ENCODE measurements around the gene EML4. TPM values are rescaled to one million over a fixed set of nuclear protein-coding genes. Genes with fewer than 3 reads are reported as not detected.
A peak's percentile ranks its signal among the peaks of the same experiment; 100 is the strongest.

Gene EML4
- total and polyA plus RNA-seq, 8 donors: 12.5 to 44.0 (median 33.2) TPM

- FAIRE-seq (no peak), DNase-seq (no peak), ATAC-seq (no peak)
- Histone ChIP-seq H3K9me3 (no peaks in the 10 kb centered on the region), H3K4me3 (no peak overlapping the region), H3K4me1 (peaks cover 9 to 35% (median 33%) of the 10 kb centered on the region in 3 donors), H3K36me3 (no peaks in the 10 kb centered on the region), H3K27me3 (no peaks in the 10 kb centered on the region), H3K27ac (no peak overlapping the region)
- TF ChIP-seq, protein P1, sequence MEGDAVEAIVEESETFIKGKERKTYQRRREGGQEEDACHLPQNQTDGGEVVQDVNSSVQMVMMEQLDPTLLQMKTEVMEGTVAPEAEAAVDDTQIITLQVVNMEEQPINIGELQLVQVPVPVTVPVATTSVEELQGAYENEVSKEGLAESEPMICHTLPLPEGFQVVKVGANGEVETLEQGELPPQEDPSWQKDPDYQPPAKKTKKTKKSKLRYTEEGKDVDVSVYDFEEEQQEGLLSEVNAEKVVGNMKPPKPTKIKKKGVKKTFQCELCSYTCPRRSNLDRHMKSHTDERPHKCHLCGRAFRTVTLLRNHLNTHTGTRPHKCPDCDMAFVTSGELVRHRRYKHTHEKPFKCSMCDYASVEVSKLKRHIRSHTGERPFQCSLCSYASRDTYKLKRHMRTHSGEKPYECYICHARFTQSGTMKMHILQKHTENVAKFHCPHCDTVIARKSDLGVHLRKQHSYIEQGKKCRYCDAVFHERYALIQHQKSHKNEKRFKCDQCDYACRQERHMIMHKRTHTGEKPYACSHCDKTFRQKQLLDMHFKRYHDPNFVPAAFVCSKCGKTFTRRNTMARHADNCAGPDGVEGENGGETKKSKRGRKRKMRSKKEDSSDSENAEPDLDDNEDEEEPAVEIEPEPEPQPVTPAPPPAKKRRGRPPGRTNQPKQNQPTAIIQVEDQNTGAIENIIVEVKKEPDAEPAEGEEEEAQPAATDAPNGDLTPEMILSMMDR (IDR thresholded peaks at IDR 0.05): no peak
- intact Hi-C loops (cut with DNase I): no loop called here
These were observed 11.1 kb downstream of the EML4 start for GRCh38 chr2:42180300-42180699.

DNA sequence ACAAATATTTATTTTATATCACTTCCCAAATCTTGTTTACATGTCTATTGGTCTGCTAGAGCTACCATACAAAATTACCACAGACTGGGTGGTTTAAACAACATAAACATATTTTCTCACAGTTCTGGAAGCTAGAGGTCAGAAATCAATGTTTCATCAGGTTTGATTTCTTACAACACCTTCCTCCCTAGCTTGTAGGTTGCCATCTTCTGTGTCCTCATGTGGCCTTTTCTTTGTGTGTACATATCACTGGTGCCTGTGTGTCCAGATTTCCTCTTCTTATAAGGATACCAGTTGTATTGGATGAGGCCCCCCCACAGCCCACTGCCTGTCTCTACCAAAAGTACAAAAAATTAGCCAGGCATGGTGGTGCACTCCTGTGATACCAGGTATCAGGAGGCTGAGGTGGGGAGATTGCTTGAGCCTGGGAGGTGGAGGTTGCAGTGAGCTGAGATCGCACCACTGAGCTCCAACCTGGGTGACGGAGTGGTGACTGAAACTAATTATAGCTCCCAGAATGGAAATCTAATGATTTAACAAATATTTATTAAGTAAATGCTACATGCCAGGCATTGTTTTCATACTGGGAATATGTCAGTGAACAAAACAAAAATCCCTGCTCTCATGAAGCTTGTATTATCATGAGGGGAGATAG is 13.6 kb downstream of the EML4 start:
- no peak for DNase-seq
- TF ChIP-seq, protein P1 (IDR thresholded peaks at IDR 0.05): no peak
- WGBS, 2 donors: 12 to 16% methylated on average over 2 of the region's 2 CpGs
- H3K27ac ChIP-seq: peak overlapping the region in 2 of 4 donors; percentile 28
- intact Hi-C loops (cut with DNase I): no loop called here
- no peaks in the 10 kb centered on the region for H3K27me3 ChIP-seq
- ATAC-seq: peak in 3 of 4 donors; percentile 31 to 42 (median 39)
- no peak for FAIRE-seq
- peaks cover 15 to 52% (median 49%) of the 10 kb centered on the region in 3 donors for H3K4me1 ChIP-seq
- no peak overlapping the region for H3K4me3 ChIP-seq
- H3K36me3 ChIP-seq: no peaks in the 10 kb centered on the region
- H3K9me3 ChIP-seq: no peaks in the 10 kb centered on the region

DNA sequence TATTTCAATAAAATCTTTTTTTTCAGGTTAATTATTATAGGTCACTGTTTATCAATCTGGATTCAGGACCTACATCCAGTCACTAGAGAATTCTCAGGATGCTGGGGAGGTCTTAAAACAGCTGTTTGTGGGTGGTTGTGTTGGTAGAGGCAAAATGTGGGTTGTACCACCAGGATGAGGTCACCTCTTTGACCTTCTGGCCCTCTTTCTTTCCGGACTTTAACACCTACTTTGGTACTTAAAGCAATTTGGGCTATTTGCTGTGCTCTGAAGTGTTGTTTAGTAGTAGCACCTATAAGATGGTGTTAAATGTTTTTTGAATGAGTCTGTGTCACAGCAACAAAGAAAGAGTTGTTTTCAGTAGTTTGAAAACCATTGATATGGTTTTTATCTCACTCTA is 14.6 kb downstream of the EML4 start:
- H3K4me3 ChIP-seq: no peak overlapping the region
- H3K27ac ChIP-seq: peak overlapping the region in 1 of 4 donors; percentile 28
- FAIRE-seq (no peak), ATAC-seq (no peak), DNase-seq (no peak)
- intact Hi-C loops (cut with DNase I): no loop called here
- no peaks in the 10 kb centered on the region for H3K9me3 ChIP-seq
- H3K4me1 ChIP-seq: peaks cover 19 to 46% (median 45%) of the 10 kb centered on the region in 3 donors
- TF ChIP-seq, protein P1 (IDR thresholded peaks at IDR 0.05): no peak
- H3K27me3 ChIP-seq: no peaks in the 10 kb centered on the region
- 38 to 46% methylated on average over 1 of the region's 1 CpG for WGBS, 2 donors
- H3K36me3 ChIP-seq: no peaks in the 10 kb centered on the region

GRCh38 chr2:42184346-42184745 is 15.2 kb downstream of the EML4 start:
- no peaks in the 10 kb centered on the region for H3K36me3 ChIP-seq
- H3K4me1 ChIP-seq: peaks cover 19 to 46% (median 44%) of the 10 kb centered on the region in 3 donors
- TF ChIP-seq, protein P1 (IDR thresholded peaks at IDR 0.05): no peak
- no peaks in the 10 kb centered on the region for H3K27me3 ChIP-seq
- H3K9me3 ChIP-seq: no peaks in the 10 kb centered on the region
- DNase-seq (no peak), ATAC-seq (no peak), FAIRE-seq (no peak)
- no peak overlapping the region for H3K4me3 ChIP-seq
- intact Hi-C loops (cut with DNase I): no loop called here
- no peak overlapping the region for H3K27ac ChIP-seq
- WGBS, 2 donors: 62 to 70% methylated on average over 3 of the region's 3 CpGs

DNA sequence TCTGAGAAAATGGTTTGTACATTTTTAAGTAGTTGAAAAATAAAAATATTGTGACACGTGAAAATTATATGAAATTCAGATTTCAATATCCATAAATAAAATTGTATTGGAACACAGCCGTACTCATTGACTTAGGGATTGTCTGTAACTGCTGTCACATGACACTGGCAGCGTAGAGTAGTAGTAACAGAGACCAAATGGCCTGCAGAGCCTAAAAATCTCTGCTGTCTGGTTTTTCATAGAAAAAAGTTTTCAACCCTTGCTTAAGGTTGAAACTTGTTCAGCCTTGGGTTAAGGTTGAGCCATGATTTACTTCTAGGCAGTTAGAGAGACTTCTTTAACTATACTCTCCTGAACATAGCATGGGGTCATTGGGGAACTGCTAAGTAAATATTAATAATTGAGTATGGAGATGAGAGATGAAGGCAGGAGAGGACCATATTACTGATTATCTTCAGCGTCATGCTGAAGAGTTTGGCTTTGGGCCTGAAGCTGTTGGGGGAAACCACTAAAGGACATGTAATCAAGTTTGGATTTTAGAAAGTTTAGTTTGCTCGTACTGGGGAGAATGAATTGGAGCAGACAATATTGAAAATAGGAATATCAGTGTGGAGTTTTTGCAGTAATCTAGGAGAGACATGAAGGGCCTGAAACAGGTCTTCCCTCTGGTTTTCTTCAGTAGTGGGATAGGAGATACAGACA is 16.2 kb downstream of the EML4 start:
- WGBS, 2 donors: 31 to 32% methylated on average over 5 of the region's 5 CpGs
- H3K4me3 ChIP-seq: no peak overlapping the region
- intact Hi-C loops (cut with DNase I): no loop called here
- H3K9me3 ChIP-seq: no peaks in the 10 kb centered on the region
- H3K27ac ChIP-seq: peak overlapping the region in 2 of 4 donors; percentile 50 to 73
- H3K36me3 ChIP-seq: no peaks in the 10 kb centered on the region
- DNase-seq (no peak), ATAC-seq (peak in 3 of 4 donors; percentile 19 to 56 (median 51)), FAIRE-seq (no peak)
- H3K4me1 ChIP-seq: peaks cover 23 to 46% (median 45%) of the 10 kb centered on the region in 3 donors
- no peaks in the 10 kb centered on the region for H3K27me3 ChIP-seq
- TF ChIP-seq, protein P1 (IDR thresholded peaks at IDR 0.05): no peak
